Neural progenitor cell (in vitro differentiated cells): Measurements from ENCODE around the gene CUTA.

Source experiments
- EZH2 ChIP-seq: fragments of 200-600 bp; sonication (generic); IDR thresholded peaks from 2 replicates; pipeline ENCODE4 v1.6.1; 2017; ENCODE audit warnings: antibody characterized with exemption, mild to moderate bottlenecking, moderate library complexity
- TF ChIP-seq, protein P1 (sequence below): fragments of 200-600 bp; sonication (generic); IDR thresholded peaks from 2 replicates; pipeline ENCODE4 v1.5.1; 2017; ENCODE audit warnings: antibody characterized with exemption, mild to moderate bottlenecking

DNA sequence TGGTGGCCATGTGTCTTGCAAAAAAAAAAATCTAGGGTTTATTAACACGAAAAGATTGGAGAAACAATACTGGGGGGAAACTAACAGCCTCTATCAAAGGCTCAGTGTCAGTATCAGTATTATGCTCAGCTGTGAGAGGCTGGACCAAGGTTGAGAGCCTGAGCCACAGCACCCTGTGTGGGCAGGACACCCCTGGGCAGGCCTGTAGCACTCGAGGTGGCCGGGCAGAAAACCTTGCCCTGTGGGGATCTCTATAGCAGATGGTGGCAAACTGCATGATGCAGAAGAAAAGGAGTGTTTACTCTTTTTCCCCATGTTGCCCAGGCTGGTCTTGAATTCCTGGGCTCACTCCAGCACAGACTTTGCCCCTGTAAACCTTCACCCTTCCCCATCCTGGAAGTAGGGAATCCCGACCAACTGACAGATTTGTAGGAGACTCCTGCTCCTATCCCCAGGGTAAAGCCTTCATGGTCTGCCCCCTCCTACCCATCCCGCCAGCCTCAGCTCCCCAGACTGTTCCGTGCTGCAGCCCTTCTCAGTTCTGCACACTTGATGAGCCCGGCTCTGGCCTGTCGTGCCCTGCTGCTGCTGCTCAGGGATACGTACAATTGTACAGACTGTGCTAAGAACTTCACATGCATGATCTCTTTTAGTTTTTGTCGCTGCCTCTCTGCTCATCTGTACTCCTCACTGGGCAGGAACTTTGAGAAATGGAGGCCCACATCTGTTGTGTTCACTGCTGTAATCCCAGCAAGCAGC is 34.3 kb downstream of the CUTA start:
- TF ChIP-seq, protein P1, sequence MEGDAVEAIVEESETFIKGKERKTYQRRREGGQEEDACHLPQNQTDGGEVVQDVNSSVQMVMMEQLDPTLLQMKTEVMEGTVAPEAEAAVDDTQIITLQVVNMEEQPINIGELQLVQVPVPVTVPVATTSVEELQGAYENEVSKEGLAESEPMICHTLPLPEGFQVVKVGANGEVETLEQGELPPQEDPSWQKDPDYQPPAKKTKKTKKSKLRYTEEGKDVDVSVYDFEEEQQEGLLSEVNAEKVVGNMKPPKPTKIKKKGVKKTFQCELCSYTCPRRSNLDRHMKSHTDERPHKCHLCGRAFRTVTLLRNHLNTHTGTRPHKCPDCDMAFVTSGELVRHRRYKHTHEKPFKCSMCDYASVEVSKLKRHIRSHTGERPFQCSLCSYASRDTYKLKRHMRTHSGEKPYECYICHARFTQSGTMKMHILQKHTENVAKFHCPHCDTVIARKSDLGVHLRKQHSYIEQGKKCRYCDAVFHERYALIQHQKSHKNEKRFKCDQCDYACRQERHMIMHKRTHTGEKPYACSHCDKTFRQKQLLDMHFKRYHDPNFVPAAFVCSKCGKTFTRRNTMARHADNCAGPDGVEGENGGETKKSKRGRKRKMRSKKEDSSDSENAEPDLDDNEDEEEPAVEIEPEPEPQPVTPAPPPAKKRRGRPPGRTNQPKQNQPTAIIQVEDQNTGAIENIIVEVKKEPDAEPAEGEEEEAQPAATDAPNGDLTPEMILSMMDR, result no peak
- no peak for TF ChIP-seq EZH2
